ENCODE measurements around the gene ADGRL3. TPM values are rescaled to one million over a fixed set of nuclear protein-coding genes. Genes with fewer than 3 reads are reported as not detected.

Gene ADGRL3
- total RNA-seq, 4 donors from 2014 or later, result 4.6 to 7.1 (median 6.3) TPM

- no peaks in the 10 kb centered on the region for H3K36me3 ChIP-seq
- peak overlapping the region; percentile 54 to 64 (median 60) for H3K4me3 ChIP-seq
- TF ChIP-seq, protein P1, sequence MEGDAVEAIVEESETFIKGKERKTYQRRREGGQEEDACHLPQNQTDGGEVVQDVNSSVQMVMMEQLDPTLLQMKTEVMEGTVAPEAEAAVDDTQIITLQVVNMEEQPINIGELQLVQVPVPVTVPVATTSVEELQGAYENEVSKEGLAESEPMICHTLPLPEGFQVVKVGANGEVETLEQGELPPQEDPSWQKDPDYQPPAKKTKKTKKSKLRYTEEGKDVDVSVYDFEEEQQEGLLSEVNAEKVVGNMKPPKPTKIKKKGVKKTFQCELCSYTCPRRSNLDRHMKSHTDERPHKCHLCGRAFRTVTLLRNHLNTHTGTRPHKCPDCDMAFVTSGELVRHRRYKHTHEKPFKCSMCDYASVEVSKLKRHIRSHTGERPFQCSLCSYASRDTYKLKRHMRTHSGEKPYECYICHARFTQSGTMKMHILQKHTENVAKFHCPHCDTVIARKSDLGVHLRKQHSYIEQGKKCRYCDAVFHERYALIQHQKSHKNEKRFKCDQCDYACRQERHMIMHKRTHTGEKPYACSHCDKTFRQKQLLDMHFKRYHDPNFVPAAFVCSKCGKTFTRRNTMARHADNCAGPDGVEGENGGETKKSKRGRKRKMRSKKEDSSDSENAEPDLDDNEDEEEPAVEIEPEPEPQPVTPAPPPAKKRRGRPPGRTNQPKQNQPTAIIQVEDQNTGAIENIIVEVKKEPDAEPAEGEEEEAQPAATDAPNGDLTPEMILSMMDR (IDR thresholded peaks at IDR 0.05), result no peak
- no peak for TF ChIP-seq EP300 (IDR thresholded peaks at IDR 0.05)
- no peak for TF ChIP-seq POLR2A (IDR thresholded peaks at IDR 0.05; ENCODE audit: low read depth)
- TF ChIP-seq POLR2AphosphoS5 (IDR thresholded peaks at IDR 0.05), result no peak
- 11% methylated on average over 9 of the region's 9 CpGs for WGBS
- H3K9me3 ChIP-seq, result no peaks in the 10 kb centered on the region
- intact Hi-C loops (cut with DNase I), result no loop called here
- peaks cover 0 to 44% (median 17%) of the 10 kb centered on the region in 4 donors for H3K27me3 ChIP-seq
- H3K27ac ChIP-seq (replicated peaks in 1 of 4), result no peak overlapping the region
- H3K4me1 ChIP-seq, result peaks cover 8 to 35% (median 31%) of the 10 kb centered on the region in 4 donors
- no peak for DNase-seq (ENCODE audit: extremely low spot score)
Observed at GRCh38 chr4:61199873-61200186, 296 bp upstream of the ADGRL3 start.

DNA sequence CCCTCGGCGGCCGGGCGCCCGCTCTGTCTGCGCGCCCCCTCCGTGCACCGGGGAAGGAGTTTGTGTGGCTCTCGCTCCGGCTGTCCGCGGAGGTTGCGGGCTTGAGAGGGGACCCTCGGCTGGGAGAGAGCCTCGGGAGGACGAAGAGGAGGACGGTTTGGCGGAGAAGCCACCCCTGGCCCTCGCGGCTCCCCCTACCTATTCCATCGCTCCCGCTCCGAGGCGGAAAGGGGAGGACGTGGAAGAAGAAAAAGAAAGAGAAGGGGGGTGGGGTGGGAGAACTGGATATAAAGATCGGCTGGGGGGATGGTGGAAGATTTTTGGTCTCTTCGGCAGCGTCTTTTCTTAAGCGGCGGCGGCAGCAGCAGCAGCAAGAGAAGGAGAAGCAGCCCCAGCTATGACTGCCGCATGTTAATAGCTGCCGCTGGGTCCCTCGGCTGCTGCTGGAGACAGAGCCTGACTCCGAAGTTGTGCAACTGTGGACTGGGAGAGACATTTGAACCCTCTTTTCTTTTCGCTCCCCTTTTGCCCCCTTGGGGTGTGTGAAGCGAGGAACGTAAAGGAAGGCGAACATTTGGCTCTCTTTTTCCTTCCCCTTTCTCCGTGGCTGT lies 895 bp downstream of the ADGRL3 start:
- Histone ChIP-seq H3K4me1 (peaks cover 8 to 35% (median 31%) of the 10 kb centered on the region in 4 donors), H3K36me3 (no peaks in the 10 kb centered on the region), H3K9me3 (no peaks in the 10 kb centered on the region), H3K27me3 (peaks cover 0 to 44% (median 17%) of the 10 kb centered on the region in 4 donors), H3K4me3 (peak overlapping the region; percentile 54 to 64 (median 60)), H3K27ac (replicated peaks in 1 of 4) (peak overlapping the region; percentile 20 to 52 (median 39))
- TF ChIP-seq, protein P1 (IDR thresholded peaks at IDR 0.05), result no peak
- TF ChIP-seq POLR2AphosphoS5 (IDR thresholded peaks at IDR 0.05) (no peak), POLR2A (IDR thresholded peaks at IDR 0.05; ENCODE audit: low read depth) (no peak), EP300 (IDR thresholded peaks at IDR 0.05) (no peak)
- intact Hi-C loops (cut with DNase I), result no loop called here
- WGBS, result under 1% methylated on average over 23 of the region's 41 CpGs
- DNase-seq (ENCODE audit: extremely low spot score), result no peak

GRCh38 chr4:61201561-61201960 lies 1.4 kb downstream of the ADGRL3 start:
- TF ChIP-seq POLR2AphosphoS5 (IDR thresholded peaks at IDR 0.05), result no peak
- TF ChIP-seq, protein P1 (IDR thresholded peaks at IDR 0.05), result no peak
- TF ChIP-seq EP300 (IDR thresholded peaks at IDR 0.05), result no peak
- no peak for TF ChIP-seq POLR2A (IDR thresholded peaks at IDR 0.05; ENCODE audit: low read depth)
- intact Hi-C loops (cut with DNase I), result no loop called here
- Histone ChIP-seq H3K36me3 (no peaks in the 10 kb centered on the region), H3K4me3 (peak overlapping the region; percentile 54 to 64 (median 60)), H3K9me3 (no peaks in the 10 kb centered on the region), H3K27ac (replicated peaks in 1 of 4) (peak overlapping the region in 2 of 4 donors; percentile 38 to 52), H3K4me1 (peaks cover 8 to 35% (median 31%) of the 10 kb centered on the region in 4 donors), H3K27me3 (peaks cover 0 to 44% (median 17%) of the 10 kb centered on the region in 4 donors)
- WGBS, result 0% methylated on average over 15 of the region's 28 CpGs
- no peak for DNase-seq (ENCODE audit: extremely low spot score)

- Histone ChIP-seq H3K4me1 (peaks cover 8 to 35% (median 31%) of the 10 kb centered on the region in 4 donors), H3K9me3 (no peaks in the 10 kb centered on the region), H3K36me3 (no peaks in the 10 kb centered on the region), H3K27me3 (peaks cover 0 to 44% (median 17%) of the 10 kb centered on the region in 4 donors), H3K27ac (replicated peaks in 1 of 4) (peak overlapping the region in 2 of 4 donors; percentile 38 to 50), H3K4me3 (peak overlapping the region; percentile 54 to 64 (median 60))
- intact Hi-C loops (cut with DNase I), result no loop called here
- 0% methylated on average over 1 of the region's 51 CpGs for WGBS
- DNase-seq (ENCODE audit: extremely low spot score), result no peak
- TF ChIP-seq POLR2A (IDR thresholded peaks at IDR 0.05; ENCODE audit: low read depth) (no peak), POLR2AphosphoS5 (IDR thresholded peaks at IDR 0.05) (no peak), EP300 (IDR thresholded peaks at IDR 0.05) (no peak)
- TF ChIP-seq, protein P1 (IDR thresholded peaks at IDR 0.05), result no peak
Observed at GRCh38 chr4:61201961-61202637, 2.0 kb downstream of the ADGRL3 start.

Measured in esophagus muscularis mucosa (tissue), 4 donors.